DOHH2 (cell line): ENCODE measurements around the gene MUSTN1.

ENCODE experiments used
- H3F3A ChIP-seq: fragments of 200-600 bp; sonication (generic), shearing (Covaris generic); 2 replicates; pipeline ENCODE4 v1.6.0; 2016; ENCODE audit warnings: antibody characterized with exemption, mild to moderate bottlenecking; ENCODE audit not compliant: control insufficient read depth, insufficient read depth
- H3K27ac ChIP-seq: fragments of 200-600 bp; sonication (generic); 2 replicates; pipeline ENCODE4 v1.5.1; 2014; ENCODE audit warnings: low read depth, mild to moderate bottlenecking, low read length, moderate library complexity
- H3K27me3 ChIP-seq: fragments of 200-600 bp; sonication (generic); 2 replicates; pipeline ENCODE4 v1.6.1; 2014; ENCODE audit warnings: mild to moderate bottlenecking, low read length, mixed read lengths; ENCODE audit not compliant: control insufficient read depth
- H3K36me3 ChIP-seq: fragments of 200-600 bp; sonication (generic); 2 replicates; pipeline ENCODE4 v1.6.1; 2014; ENCODE audit warnings: mild to moderate bottlenecking, low read length, moderate library complexity, mixed read lengths; ENCODE audit not compliant: control insufficient read depth
- H3K4me1 ChIP-seq: fragments of 200-600 bp; sonication (generic); 2 replicates; pipeline ENCODE4 v1.6.1; 2014; ENCODE audit warnings: mild to moderate bottlenecking, low read length, mixed read lengths; ENCODE audit not compliant: control insufficient read depth
- H3K4me2 ChIP-seq: fragments of 200-600 bp; sonication (generic); 2 replicates; pipeline ENCODE4 v1.6.0; 2014; ENCODE audit warnings: mild to moderate bottlenecking, low read length, moderate library complexity
- H3K4me3 ChIP-seq: fragments of 200-600 bp; sonication (generic); 2 replicates; pipeline ENCODE4 v1.5.1; 2014; ENCODE audit warnings: mild to moderate bottlenecking, low read length, mixed read lengths
- H3K79me2 ChIP-seq: fragments of 200-600 bp; sonication (generic); 2 replicates; pipeline ENCODE4 v1.6.1; 2014; ENCODE audit warnings: mild to moderate bottlenecking, low read length, mixed read lengths; ENCODE audit not compliant: control insufficient read depth
- H3K9me2 ChIP-seq: fragments of 200-600 bp; sonication (generic); replicated peaks from 2 replicates; pipeline ENCODE4 v1.6.1; 2014; ENCODE audit warnings: mild to moderate bottlenecking, low read length, mixed read lengths; ENCODE audit not compliant: control insufficient read depth
- H3K9me3 ChIP-seq: fragments of 200-600 bp; sonication (generic); 2 replicates; pipeline ENCODE4 v1.6.1; 2014; ENCODE audit warnings: antibody characterized with exemption, low read length, mixed read lengths; ENCODE audit not compliant: control insufficient read depth, insufficient read depth
- H4K20me1 ChIP-seq: fragments of 200-600 bp; sonication (generic); 2 replicates; pipeline ENCODE4 v1.6.0; 2014; ENCODE audit warnings: low read depth, mild to moderate bottlenecking, antibody characterized with exemption, low read length, moderate library complexity; ENCODE audit not compliant: control insufficient read depth, insufficient read depth
- CTCF ChIP-seq: fragments of 200-600 bp; sonication (generic); IDR thresholded peaks from one replicate; pipeline ENCODE4 v1.5.1; 2014; ENCODE audit warnings: antibody characterized with exemption, mild to moderate bottlenecking, low read depth, low read length; ENCODE audit not compliant: poor library complexity, severe bottlenecking
- EZH2phosphoT487 ChIP-seq: fragments of 200-600 bp; sonication (generic); IDR thresholded peaks from 2 replicates; pipeline ENCODE4 v1.6.1; 2017; ENCODE audit warnings: borderline replicate concordance, mild to moderate bottlenecking, antibody characterized with exemption, low read length, moderate library complexity, mixed read lengths

Gene MUSTN1

GRCh38 chr3:52856666-52857065 is 21.8 kb upstream of the MUSTN1 start:
- Histone ChIP-seq H3K9me2 (no peaks in the 10 kb centered on the region), H3K36me3 (peaks cover 5% of the 10 kb centered on the region), H3K79me2 (no peaks in the 10 kb centered on the region), H4K20me1 (0 out of 2 replicates have a peak, but pooled peaks cover 4% of the 10 kb centered on the region), H3F3A (no peaks in the 10 kb centered on the region), H3K27me3 (no peaks in the 10 kb centered on the region), H3K4me2 (no peak overlapping the region), H3K4me1 (no peaks in the 10 kb centered on the region), H3K9me3 (no peaks in the 10 kb centered on the region), H3K27ac (no peak overlapping the region), H3K4me3 (no peak overlapping the region)
- no peak for TF ChIP-seq CTCF
- no peak for TF ChIP-seq EZH2phosphoT487

- TF ChIP-seq CTCF (no peak), EZH2phosphoT487 (no peak)
Observed at GRCh38 chr3:52854013-52854412, 19.2 kb upstream of the MUSTN1 start.

GRCh38 chr3:52852419-52852818 is 17.6 kb upstream of the MUSTN1 start:
- Histone ChIP-seq H3F3A (no peaks in the 10 kb centered on the region), H3K9me3 (no peaks in the 10 kb centered on the region), H3K79me2 (no peaks in the 10 kb centered on the region), H3K36me3 (peaks cover 9% of the 10 kb centered on the region), H3K4me1 (no peaks in the 10 kb centered on the region), H3K27me3 (no peaks in the 10 kb centered on the region), H3K4me2 (no peak overlapping the region), H4K20me1 (no peaks in the 10 kb centered on the region), H3K9me2 (no peaks in the 10 kb centered on the region), H3K27ac (no peak overlapping the region), H3K4me3 (no peak overlapping the region)
- TF ChIP-seq CTCF (no peak), EZH2phosphoT487 (no peak)

More at GRCh38 chr3:52854013-52854412, 19.2 kb upstream of the MUSTN1 start:
- Histone ChIP-seq H3K36me3 (peaks cover 9% of the 10 kb centered on the region), H3K4me2 (no peak overlapping the region), H3K9me2 (no peaks in the 10 kb centered on the region), H3F3A (no peaks in the 10 kb centered on the region), H4K20me1 (0 out of 2 replicates have a peak, but pooled peaks cover 4% of the 10 kb centered on the region), H3K4me3 (no peak overlapping the region), H3K79me2 (no peaks in the 10 kb centered on the region), H3K4me1 (no peaks in the 10 kb centered on the region), H3K27ac (no peak overlapping the region), H3K9me3 (no peaks in the 10 kb centered on the region), H3K27me3 (no peaks in the 10 kb centered on the region)
